Smooth muscle cell (in vitro differentiated cells): ENCODE results near the gene MYL12B. TPM values are rescaled to one million over a fixed set of nuclear protein-coding genes. Genes with fewer than 3 reads are reported as not detected.

Experiments used
- DNase-seq: peaks from one replicate; lab custom pipeline; 2025; ENCODE audit not compliant: unreplicated experiment; lab: John Stamatoyannopoulos, UW
- H2AFZ ChIP-seq: fragments of 200-600 bp; sonication (generic); 2 replicates; pipeline ENCODE4 v1.6.0; 2016; ENCODE audit warnings: antibody characterized with exemption, low read depth, mild to moderate bottlenecking
- H3F3A ChIP-seq: fragments of 200-600 bp; sonication (generic); 2 replicates; pipeline ENCODE4 v1.6.0; 2017; ENCODE audit warnings: antibody characterized with exemption, low read depth
- H3K27ac ChIP-seq: fragments of 200-600 bp; sonication (generic); 2 replicates; pipeline ENCODE4 v1.5.1; 2016; ENCODE audit warnings: low read depth, mild to moderate bottlenecking
- H3K27me3 ChIP-seq: fragments of 200-600 bp; sonication (generic); 2 replicates; pipeline ENCODE4 v1.6.1; 2016; ENCODE audit warnings: low read depth, mild to moderate bottlenecking
- H3K36me3 ChIP-seq: fragments of 200-600 bp; sonication (generic); 2 replicates; pipeline ENCODE4 v1.5.1; 2016; ENCODE audit warnings: low read depth
- H3K4me1 ChIP-seq: fragments of 200-600 bp; sonication (generic); 2 replicates; pipeline ENCODE4 v1.5.1; 2016; ENCODE audit warnings: low read depth
- H3K4me2 ChIP-seq: fragments of 200-600 bp; sonication (generic); 2 replicates; pipeline ENCODE4 v1.6.0; 2016; ENCODE audit warnings: mild to moderate bottlenecking
- H3K4me3 ChIP-seq: fragments of 200-600 bp; sonication (generic); 2 replicates; pipeline ENCODE4 v1.5.1; 2016; ENCODE audit warnings: mild to moderate bottlenecking
- H3K79me2 ChIP-seq: fragments of 200-600 bp; sonication (generic); 2 replicates; pipeline ENCODE4 v1.6.0; 2016; ENCODE audit warnings: low read depth, mild to moderate bottlenecking
- H3K9ac ChIP-seq: fragments of 200-600 bp; sonication (generic); 2 replicates; pipeline ENCODE4 v1.6.0; 2016; ENCODE audit warnings: low read depth
- H3K9me3 ChIP-seq: fragments of 200-600 bp; sonication (generic); replicated peaks from 2 replicates; pipeline ENCODE4 v1.5.1; 2016; ENCODE audit warnings: low read depth
- H4K20me1 ChIP-seq: fragments of 200-600 bp; sonication (generic); 2 replicates; pipeline ENCODE4 v1.6.0; 2016; ENCODE audit warnings: low read depth
- CTCF ChIP-seq: fragments of 200-600 bp; sonication (generic); IDR thresholded peaks from 2 replicates; pipeline ENCODE4 v1.5.1; 2017; ENCODE audit warnings: borderline replicate concordance, mild to moderate bottlenecking, antibody characterized with exemption; ENCODE audit not compliant: insufficient read depth, poor library complexity, severe bottlenecking
- WGBS: methylation state at CpG from one replicate; pipeline ENCODE4 v1.1.7; 2016; ENCODE audit warnings: low lambda C conversion rate; 5-methylcytosine and 5-hydroxymethylcytosine counted together
- polyA plus RNA-seq: library from polyadenylated mRNA; unstranded; fragments of >200 nt; fragmentation: Nextera tagmentation; extraction: Ambion mirVana; gene quantifications from 2 replicates; pipeline ENCODE4 v1.2.1, GENCODE V29; 2016
- total RNA-seq: library from RNA; depleted of rRNA; stranded (reverse); fragments of >200 nt; gene quantifications from 2 replicates; pipeline ENCODE4 v1.2.3, GENCODE V29; 2014

MYL12B gene
- total and polyA plus RNA-seq, 2 experiments from 2014 or later: 368 to 498 TPM

- H3K4me3 ChIP-seq: no peak overlapping the region
- no peaks in the 10 kb centered on the region for H3K36me3 ChIP-seq
- H3K27me3 ChIP-seq: no peaks in the 10 kb centered on the region
- TF ChIP-seq CTCF: no peak
- DNase-seq: no peak
- H4K20me1 ChIP-seq: no peaks in the 10 kb centered on the region
- no peaks in the 10 kb centered on the region for H3K4me1 ChIP-seq
- H3K4me2 ChIP-seq: no peak overlapping the region
- WGBS: 88% methylated on average over 3 of the region's 3 CpGs
- no peaks in the 10 kb centered on the region for H3F3A ChIP-seq
- H3K9ac ChIP-seq: no peak overlapping the region
- no peaks in the 10 kb centered on the region for H3K9me3 ChIP-seq
- H2AFZ ChIP-seq: no peak overlapping the region
- no peak overlapping the region for H3K27ac ChIP-seq
- no peaks in the 10 kb centered on the region for H3K79me2 ChIP-seq
These were observed 36.3 kb upstream of the MYL12B start for GRCh38 chr18:3225588-3225987.

DNA sequence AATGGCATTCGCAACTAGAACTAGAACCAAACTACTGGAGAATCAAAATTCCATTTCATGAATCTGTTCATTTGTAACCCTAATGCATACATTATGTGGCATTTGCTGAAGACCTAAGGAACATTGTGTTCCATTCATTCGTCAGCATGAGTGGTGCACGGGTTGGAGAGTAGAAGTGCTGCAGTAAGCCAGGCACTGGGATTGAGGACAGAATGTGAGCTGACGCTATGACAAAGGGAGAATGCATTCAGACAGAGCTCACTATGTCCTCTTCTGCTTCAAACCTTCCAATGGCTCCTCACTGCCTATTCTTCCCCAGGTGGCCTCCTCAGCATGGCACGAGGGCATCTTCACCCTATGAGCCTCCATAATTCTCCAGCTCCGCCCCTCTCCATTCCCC, 35.9 kb upstream of the MYL12B start:
- Histone ChIP-seq H3K79me2 (no peaks in the 10 kb centered on the region), H3K4me1 (no peaks in the 10 kb centered on the region), H3K27me3 (no peaks in the 10 kb centered on the region), H3K4me2 (no peak overlapping the region), H2AFZ (no peak overlapping the region), H3K9ac (no peak overlapping the region), H3F3A (no peaks in the 10 kb centered on the region), H3K36me3 (no peaks in the 10 kb centered on the region), H4K20me1 (no peaks in the 10 kb centered on the region), H3K27ac (no peak overlapping the region), H3K9me3 (no peaks in the 10 kb centered on the region), H3K4me3 (no peak overlapping the region)
- 96% methylated on average over 6 of the region's 6 CpGs for WGBS
- no peak for DNase-seq
- no peak for TF ChIP-seq CTCF

DNA sequence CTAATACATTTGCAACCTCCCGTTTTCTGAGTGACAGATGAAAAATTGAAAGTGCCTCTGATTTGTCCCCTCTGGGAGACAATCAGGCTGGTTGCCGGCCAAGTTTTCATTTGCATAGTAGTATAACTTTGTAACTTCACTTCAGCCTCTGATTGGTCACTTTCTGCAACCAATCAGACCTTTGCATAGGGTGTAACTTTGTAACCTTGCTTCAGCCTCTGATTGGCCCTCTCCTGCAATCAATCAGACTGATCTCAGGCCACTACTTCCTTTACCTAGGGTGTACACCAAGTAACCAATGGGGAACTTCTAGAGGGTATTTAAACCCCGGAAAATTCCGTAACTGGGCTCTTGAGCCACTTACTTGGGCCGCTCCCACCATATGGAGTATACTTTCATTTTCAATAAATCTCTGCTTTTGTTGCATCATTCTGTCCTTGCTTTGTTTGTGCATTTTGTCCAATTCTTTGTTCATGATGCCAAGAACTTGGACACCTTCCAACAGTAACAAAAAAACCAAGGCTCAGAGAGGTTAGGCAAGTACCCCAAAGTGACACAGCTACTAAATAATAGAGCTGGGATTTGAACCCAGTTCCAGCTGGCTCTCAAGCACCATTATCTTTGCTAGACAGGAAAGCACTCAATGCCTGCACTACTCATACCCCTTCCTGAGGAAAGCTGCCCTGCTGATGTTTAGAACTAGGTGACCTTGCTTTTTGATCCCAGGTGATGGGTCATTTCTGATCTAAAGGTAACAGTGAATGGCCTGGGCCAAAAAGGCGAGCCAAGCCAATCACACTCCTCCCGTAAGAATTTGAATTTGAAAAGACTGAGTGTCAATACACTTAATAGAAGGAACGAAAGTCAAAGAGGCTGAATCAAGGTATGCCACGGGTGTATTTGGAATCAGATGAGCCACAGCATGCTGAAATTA, 31.3 kb upstream of the MYL12B start:
- H3K27ac ChIP-seq: no peak overlapping the region
- H3K9ac ChIP-seq: no peak overlapping the region
- no peaks in the 10 kb centered on the region for H4K20me1 ChIP-seq
- TF ChIP-seq CTCF: no peak
- H2AFZ ChIP-seq: no peak overlapping the region
- WGBS: 91% methylated on average over 9 of the region's 9 CpGs
- no peaks in the 10 kb centered on the region for H3F3A ChIP-seq
- no peaks in the 10 kb centered on the region for H3K79me2 ChIP-seq
- H3K9me3 ChIP-seq: no peaks in the 10 kb centered on the region
- H3K4me2 ChIP-seq: no peak overlapping the region
- H3K36me3 ChIP-seq: no peaks in the 10 kb centered on the region
- DNase-seq: no peak
- H3K4me1 ChIP-seq: no peaks in the 10 kb centered on the region
- no peaks in the 10 kb centered on the region for H3K27me3 ChIP-seq
- no peak overlapping the region for H3K4me3 ChIP-seq

DNA sequence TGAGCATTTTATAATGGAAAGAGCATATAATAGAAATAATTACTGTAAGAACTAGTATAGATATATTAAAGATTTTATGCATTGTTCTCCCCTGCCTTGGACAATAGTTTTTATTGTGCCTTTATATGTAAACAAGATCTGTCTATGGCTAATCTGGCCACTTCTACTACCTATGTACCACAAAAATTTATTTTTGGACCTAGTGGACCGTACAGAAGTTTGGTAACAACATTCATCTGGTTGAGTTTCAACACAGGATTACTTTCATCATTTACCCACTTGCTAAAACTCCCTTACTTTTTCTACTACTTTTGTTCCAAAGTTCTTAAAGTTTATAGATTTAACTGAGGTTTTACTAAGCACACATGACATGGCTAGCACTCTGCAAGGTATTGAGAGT, 28.9 kb upstream of the MYL12B start:
- H3K79me2 ChIP-seq: no peaks in the 10 kb centered on the region
- no peaks in the 10 kb centered on the region for H3K27me3 ChIP-seq
- no peaks in the 10 kb centered on the region for H3K36me3 ChIP-seq
- DNase-seq: no peak
- H3K4me1 ChIP-seq: no peaks in the 10 kb centered on the region
- H3K9me3 ChIP-seq: no peaks in the 10 kb centered on the region
- H3K27ac ChIP-seq: no peak overlapping the region
- H3F3A ChIP-seq: no peaks in the 10 kb centered on the region
- H2AFZ ChIP-seq: no peak overlapping the region
- WGBS: 100% methylated on average over 1 of the region's 1 CpG
- no peak overlapping the region for H3K4me3 ChIP-seq
- no peak overlapping the region for H3K4me2 ChIP-seq
- H4K20me1 ChIP-seq: no peaks in the 10 kb centered on the region
- H3K9ac ChIP-seq: no peak overlapping the region
- no peak for TF ChIP-seq CTCF
